ENCODE measurements around the gene MIEF1.

- TF ChIP-seq, protein P1, sequence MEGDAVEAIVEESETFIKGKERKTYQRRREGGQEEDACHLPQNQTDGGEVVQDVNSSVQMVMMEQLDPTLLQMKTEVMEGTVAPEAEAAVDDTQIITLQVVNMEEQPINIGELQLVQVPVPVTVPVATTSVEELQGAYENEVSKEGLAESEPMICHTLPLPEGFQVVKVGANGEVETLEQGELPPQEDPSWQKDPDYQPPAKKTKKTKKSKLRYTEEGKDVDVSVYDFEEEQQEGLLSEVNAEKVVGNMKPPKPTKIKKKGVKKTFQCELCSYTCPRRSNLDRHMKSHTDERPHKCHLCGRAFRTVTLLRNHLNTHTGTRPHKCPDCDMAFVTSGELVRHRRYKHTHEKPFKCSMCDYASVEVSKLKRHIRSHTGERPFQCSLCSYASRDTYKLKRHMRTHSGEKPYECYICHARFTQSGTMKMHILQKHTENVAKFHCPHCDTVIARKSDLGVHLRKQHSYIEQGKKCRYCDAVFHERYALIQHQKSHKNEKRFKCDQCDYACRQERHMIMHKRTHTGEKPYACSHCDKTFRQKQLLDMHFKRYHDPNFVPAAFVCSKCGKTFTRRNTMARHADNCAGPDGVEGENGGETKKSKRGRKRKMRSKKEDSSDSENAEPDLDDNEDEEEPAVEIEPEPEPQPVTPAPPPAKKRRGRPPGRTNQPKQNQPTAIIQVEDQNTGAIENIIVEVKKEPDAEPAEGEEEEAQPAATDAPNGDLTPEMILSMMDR (conservative IDR thresholded peaks at IDR 0.05 in 1 of 2, IDR thresholded peaks at IDR 0.05 in 1 of 2; ENCODE audit: extremely low read depth in 1 of 2, insufficient read depth in 1 of 2, low read depth in 1 of 2, low read length in 2 of 2), result no peak
- TF ChIP-seq EZH2 (IDR thresholded peaks at IDR 0.05; ENCODE audit: borderline replicate concordance, low read length), result no peak
Observed at GRCh38 chr22:39487826-39488520, 14.1 kb upstream of the MIEF1 start.

All from mammary epithelial cell (primary cell).